ENCODE measurements around the gene TASOR2. TPM values are rescaled to one million over a fixed set of nuclear protein-coding genes. Genes with fewer than 3 reads are reported as not detected.

TASOR2 gene
- polyA plus RNA-seq, 1 donor (not counting 4 experiments of a cell fraction or from before 2014, with no cell fraction given) = 40.4 TPM

DNA sequence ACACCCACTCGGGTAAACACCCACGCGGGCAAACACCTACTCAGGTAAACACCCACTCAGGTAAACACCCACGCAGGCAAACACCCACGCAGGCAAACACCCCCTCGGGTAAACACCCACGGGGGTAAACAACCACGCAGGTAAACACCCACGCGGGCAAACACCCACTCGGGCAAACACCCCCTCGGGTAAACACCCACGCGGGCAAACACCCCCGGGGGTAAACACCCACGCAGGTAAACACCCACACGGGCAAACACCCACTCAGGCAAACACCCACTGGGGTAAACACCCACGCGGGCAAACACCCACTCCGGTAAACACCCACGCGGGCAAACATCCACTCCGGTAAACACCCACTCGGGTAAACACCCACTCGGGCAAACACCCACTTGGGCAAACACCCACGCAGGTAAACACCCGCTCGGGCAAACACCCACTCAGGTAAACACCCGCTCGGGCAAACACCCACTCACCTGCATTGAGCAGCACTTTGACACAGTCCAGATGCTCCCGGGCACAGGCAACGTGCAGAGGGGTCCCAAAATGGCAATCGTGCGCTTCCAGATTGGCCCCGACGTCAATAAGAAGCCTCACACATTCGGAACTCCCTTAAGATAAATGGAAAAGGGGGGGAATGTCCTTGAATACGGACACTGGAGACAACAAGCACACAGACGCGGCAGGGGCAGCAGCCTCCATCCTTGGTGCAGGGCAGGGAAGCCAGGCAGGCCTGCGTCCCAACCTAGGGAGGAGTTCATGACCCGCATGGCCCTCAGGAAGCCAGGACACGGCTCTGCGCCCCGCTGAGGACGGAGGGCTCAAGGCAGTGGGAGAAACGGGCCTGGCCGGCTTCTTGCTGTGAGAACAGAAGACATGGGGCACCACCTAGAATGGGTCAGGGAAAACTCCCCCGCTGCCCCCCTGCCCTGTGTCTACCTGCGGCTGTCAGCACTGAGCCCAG lies 35.9 kb upstream of the TASOR2 start:
- H3K36me3 ChIP-seq (ENCODE audit: control insufficient read depth in 2 of 2, extremely low read depth in 1 of 2, insufficient read depth in 2 of 2, low read length in 2 of 2) = peaks cover 0 to 1% of the 10 kb centered on the region in 2 experiments
- dilution Hi-C loops (cut with MboI; ENCODE audit: extremely low pct_ligation_motif_present, low sequenced_read_pairs) = no loop called here
- TF ChIP-seq, protein P1, sequence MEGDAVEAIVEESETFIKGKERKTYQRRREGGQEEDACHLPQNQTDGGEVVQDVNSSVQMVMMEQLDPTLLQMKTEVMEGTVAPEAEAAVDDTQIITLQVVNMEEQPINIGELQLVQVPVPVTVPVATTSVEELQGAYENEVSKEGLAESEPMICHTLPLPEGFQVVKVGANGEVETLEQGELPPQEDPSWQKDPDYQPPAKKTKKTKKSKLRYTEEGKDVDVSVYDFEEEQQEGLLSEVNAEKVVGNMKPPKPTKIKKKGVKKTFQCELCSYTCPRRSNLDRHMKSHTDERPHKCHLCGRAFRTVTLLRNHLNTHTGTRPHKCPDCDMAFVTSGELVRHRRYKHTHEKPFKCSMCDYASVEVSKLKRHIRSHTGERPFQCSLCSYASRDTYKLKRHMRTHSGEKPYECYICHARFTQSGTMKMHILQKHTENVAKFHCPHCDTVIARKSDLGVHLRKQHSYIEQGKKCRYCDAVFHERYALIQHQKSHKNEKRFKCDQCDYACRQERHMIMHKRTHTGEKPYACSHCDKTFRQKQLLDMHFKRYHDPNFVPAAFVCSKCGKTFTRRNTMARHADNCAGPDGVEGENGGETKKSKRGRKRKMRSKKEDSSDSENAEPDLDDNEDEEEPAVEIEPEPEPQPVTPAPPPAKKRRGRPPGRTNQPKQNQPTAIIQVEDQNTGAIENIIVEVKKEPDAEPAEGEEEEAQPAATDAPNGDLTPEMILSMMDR (optimal IDR thresholded peaks at IDR 0.05 in 1 of 3, IDR thresholded peaks at IDR 0.05 in 1 of 3, conservative IDR thresholded peaks at IDR 0.05 in 1 of 3; ENCODE audit: extremely low read depth in 1 of 3, insufficient read depth in 2 of 3, low read length in 3 of 3) = no peak
- no peak for TF ChIP-seq EZH2 (IDR thresholded peaks at IDR 0.05; ENCODE audit: low read length)

DNA sequence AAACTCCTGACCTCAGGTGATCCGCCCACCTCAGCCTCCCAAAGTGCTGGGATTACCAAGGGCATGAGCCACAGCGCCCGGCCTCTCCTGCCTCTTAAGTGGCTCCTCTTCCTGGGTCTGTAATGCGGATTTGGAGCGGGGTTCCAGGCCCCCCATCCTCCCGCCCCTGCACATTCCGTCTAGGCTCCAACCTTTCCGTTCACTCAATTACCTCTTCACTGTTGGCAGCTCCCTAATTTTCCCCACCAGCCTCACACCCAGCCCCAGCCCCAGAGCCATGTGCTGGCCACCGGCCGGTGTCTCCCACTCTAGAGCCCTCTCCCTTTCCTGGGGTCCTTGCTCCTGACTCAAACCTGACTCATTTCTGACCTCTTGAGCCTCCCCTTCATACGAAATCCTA lies 34.9 kb upstream of the TASOR2 start:
- Histone ChIP-seq H3K4me2 (ENCODE audit: control insufficient read depth, extremely low read depth, insufficient read depth, low read depth, low read length) (no peak overlapping the region), H3K9me3 (ENCODE audit: control insufficient read depth, low read depth, low read length) (no peaks in the 10 kb centered on the region), H3K9ac (ENCODE audit: control insufficient read depth, extremely low read depth, insufficient read depth, low read length) (no peak overlapping the region), H3K4me1 (ENCODE audit: control insufficient read depth, extremely low read depth, insufficient read depth, low read length) (no peaks in the 10 kb centered on the region), H3K27ac (ENCODE audit: control insufficient read depth, insufficient read depth, low read length) (no peak overlapping the region), H4K20me1 (ENCODE audit: control insufficient read depth, extremely low read depth, insufficient read depth, low read length) (no peaks in the 10 kb centered on the region), H3K79me2 (ENCODE audit: control insufficient read depth, insufficient read depth, low read length) (no peaks in the 10 kb centered on the region), H3K9me1 (ENCODE audit: control insufficient read depth, extremely low read depth, insufficient read depth, low read length) (no peaks in the 10 kb centered on the region), H3K27me3 (ENCODE audit: control insufficient read depth, extremely low read depth, insufficient read depth, low read length) (no peaks in the 10 kb centered on the region), H3K4me3 (ENCODE audit: control insufficient read depth in 2 of 3, extremely low read depth in 1 of 3, insufficient read depth in 2 of 3, low read depth in 1 of 3, low read length in 3 of 3) (no peak overlapping the region), H3K36me3 (ENCODE audit: control insufficient read depth in 2 of 2, extremely low read depth in 1 of 2, insufficient read depth in 2 of 2, low read length in 2 of 2) (no peaks in the 10 kb centered on the region), H2AFZ (ENCODE audit: control insufficient read depth, low read length) (no peak overlapping the region)
- no peak for FAIRE-seq
- DNase-seq (ENCODE audit: low read depth, low spot score) = no peak
- TF ChIP-seq, protein P1 (optimal IDR thresholded peaks at IDR 0.05 in 1 of 3, IDR thresholded peaks at IDR 0.05 in 1 of 3, conservative IDR thresholded peaks at IDR 0.05 in 1 of 3; ENCODE audit: extremely low read depth in 1 of 3, insufficient read depth in 2 of 3, low read length in 3 of 3) = no peak
- no peak for TF ChIP-seq EZH2 (IDR thresholded peaks at IDR 0.05; ENCODE audit: low read length)
- dilution Hi-C loops (cut with MboI; ENCODE audit: extremely low pct_ligation_motif_present, low sequenced_read_pairs) = no loop called here

More for the DNA sequence above, 35.9 kb upstream of the TASOR2 start:
- H3K4me1 ChIP-seq (ENCODE audit: control insufficient read depth, extremely low read depth, insufficient read depth, low read length) = no peaks in the 10 kb centered on the region
- FAIRE-seq (no peak), DNase-seq (ENCODE audit: low read depth, low spot score) (no peak)
- no peaks in the 10 kb centered on the region for H3K27me3 ChIP-seq (ENCODE audit: control insufficient read depth, extremely low read depth, insufficient read depth, low read length)
- H3K9me1 ChIP-seq (ENCODE audit: control insufficient read depth, extremely low read depth, insufficient read depth, low read length) = no peaks in the 10 kb centered on the region
- no peaks in the 10 kb centered on the region for H3K9me3 ChIP-seq (ENCODE audit: control insufficient read depth, low read depth, low read length)
- H3K4me3 ChIP-seq (ENCODE audit: control insufficient read depth in 2 of 3, extremely low read depth in 1 of 3, insufficient read depth in 2 of 3, low read depth in 1 of 3, low read length in 3 of 3) = no peak overlapping the region
- H3K79me2 ChIP-seq (ENCODE audit: control insufficient read depth, insufficient read depth, low read length) = no peaks in the 10 kb centered on the region
- no peak overlapping the region for H3K9ac ChIP-seq (ENCODE audit: control insufficient read depth, extremely low read depth, insufficient read depth, low read length)
- H2AFZ ChIP-seq (ENCODE audit: control insufficient read depth, low read length) = no peak overlapping the region
- H4K20me1 ChIP-seq (ENCODE audit: control insufficient read depth, extremely low read depth, insufficient read depth, low read length) = no peaks in the 10 kb centered on the region
- H3K27ac ChIP-seq (ENCODE audit: control insufficient read depth, insufficient read depth, low read length) = no peak overlapping the region
- no peak overlapping the region for H3K4me2 ChIP-seq (ENCODE audit: control insufficient read depth, extremely low read depth, insufficient read depth, low read depth, low read length)

Data from keratinocyte (primary cell).